ENCODE data around the gene PMPCA. TPM values are rescaled to one million over a fixed set of nuclear protein-coding genes. Genes with fewer than 3 reads are reported as not detected.

PMPCA gene
- total and polyA plus RNA-seq, 2 of the 13 experiments (the other 11 are each of a cell fraction or from before 2014, with no cell fraction given): 70.2 to 88.4 TPM

GRCh38 chr9:136436055-136436634 lies 25.7 kb downstream of the PMPCA start:
- no peak for DNase-seq (ENCODE audit: low spot score)
- CTCF ChIA-PET (ENCODE audit: low intra/inter-chr PET ratio, low total read pairs): no interaction called here
- no peak overlapping the region for H3K27ac ChIP-seq (ENCODE audit: extremely low read length, insufficient read depth, low read length)
- intact Hi-C loops (cut with micrococcal nuclease; ENCODE audit: unreplicated experiment): no loop called here
- no peak overlapping the region for H2AFZ ChIP-seq (ENCODE audit: low read length)
- no peak overlapping the region for H3K4me3 ChIP-seq (replicated peaks in 1 of 3; ENCODE audit: insufficient read depth in 1 of 3, low read depth in 2 of 3, low read length in 3 of 3)
- in situ Hi-C loops (cut with HindIII; ENCODE audit: extremely low pct_ligation_motif_present, low pct_unique_long_range_greater_than_20kb): no loop called here
- peaks cover 2 to 11% of the 10 kb centered on the region in 2 experiments; a peak in 3 of 5 replicates for H3K36me3 ChIP-seq (replicated peaks in 1 of 2; ENCODE audit: control insufficient read depth in 1 of 2, insufficient read depth in 2 of 2, low read length in 2 of 2)
- BruUV-seq (replicated peaks): no TSS peak
- no peak for FAIRE-seq
- peaks cover 27% of the 10 kb centered on the region for H3K4me1 ChIP-seq (ENCODE audit: insufficient read depth, low read length)
- TF ChIP-seq RBFOX2 (IDR thresholded peaks at IDR 0.05; ENCODE audit: low read depth, low read length): 0 out of 2 replicates have a peak, but pooled peaks have one; percentile 17
- 0 out of 2 replicates have a peak, but pooled peaks have one; percentile 1 for TF ChIP-seq ZBTB38 (CRISPR knock-in tag; IDR thresholded peaks at IDR 0.05)
- TF ChIP-seq ADNP (CRISPR knock-in tag; IDR thresholded peaks at IDR 0.05): no peak
- POLR2A ChIA-PET: no interaction called here
- no peak for ATAC-seq
- H3K27me3 ChIP-seq (ENCODE audit: control insufficient read depth in 1 of 2, insufficient read depth in 2 of 2, low read length in 2 of 2): no peaks in the 10 kb centered on the region; a peak in 1 of 5 replicates
- no peaks in the 10 kb centered on the region for H3K9me3 ChIP-seq (ENCODE audit: low read length)
- H3K9ac ChIP-seq (ENCODE audit: insufficient read depth, low read depth, low read length): no peak overlapping the region
- peaks cover 7% of the 10 kb centered on the region; the same call in 1 of the 2 replicates for H4K20me1 ChIP-seq (ENCODE audit: insufficient read depth, low read length)
- 88% methylated on average over 21 of the region's 25 CpGs for WGBS (ENCODE audit: low lambda C conversion rate)
- H3K79me2 ChIP-seq (ENCODE audit: insufficient read depth, low read length): peaks cover 26% of the 10 kb centered on the region
- H3K4me2 ChIP-seq (ENCODE audit: low read depth, low read length): 0 out of 2 replicates have a peak overlapping the region, but pooled peaks have one; percentile 84

DNA sequence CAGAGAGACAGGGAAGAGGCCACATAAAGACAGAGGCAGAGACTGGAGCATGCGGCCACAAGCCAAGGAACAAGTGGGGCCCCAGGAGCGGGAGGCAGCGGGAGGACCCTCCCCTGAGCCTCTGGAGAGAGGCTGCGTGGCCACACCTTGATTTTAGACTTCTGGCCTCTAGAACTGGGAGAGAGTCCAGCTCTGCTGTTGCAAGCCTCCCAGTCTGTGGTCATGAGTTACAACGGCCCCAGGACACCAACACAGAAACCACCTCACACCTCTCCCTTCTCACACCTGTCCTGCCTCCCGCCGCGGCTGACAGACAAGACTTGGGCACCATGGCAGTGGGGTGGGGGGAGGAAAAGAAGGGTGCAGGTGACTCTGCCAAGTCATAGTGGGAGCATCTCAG lies 27.0 kb downstream of the PMPCA start:
- no peaks in the 10 kb centered on the region; a peak in 1 of 5 replicates for H3K27me3 ChIP-seq (ENCODE audit: control insufficient read depth in 1 of 2, insufficient read depth in 2 of 2, low read length in 2 of 2)
- H3K79me2 ChIP-seq (ENCODE audit: insufficient read depth, low read length): peaks cover 26% of the 10 kb centered on the region
- BruUV-seq (replicated peaks): no TSS peak
- H2AFZ ChIP-seq (ENCODE audit: low read length): no peak overlapping the region
- peak overlapping the region; percentile 84 for H3K4me2 ChIP-seq (ENCODE audit: low read depth, low read length)
- peak overlapping the region; percentile 26; the same call in 1 of the 2 replicates for H3K9ac ChIP-seq (ENCODE audit: insufficient read depth, low read depth, low read length)
- peak overlapping the region in 2 of 3 experiments; percentile 6 to 89; a peak in 1 of 6 replicates for H3K4me3 ChIP-seq (replicated peaks in 1 of 3; ENCODE audit: insufficient read depth in 1 of 3, low read depth in 2 of 3, low read length in 3 of 3)
- FAIRE-seq (no peak), ATAC-seq (no peak), DNase-seq (ENCODE audit: low spot score) (no peak)
- intact Hi-C loops (cut with micrococcal nuclease; ENCODE audit: unreplicated experiment): no loop called here
- H3K36me3 ChIP-seq (replicated peaks in 1 of 2; ENCODE audit: control insufficient read depth in 1 of 2, insufficient read depth in 2 of 2, low read length in 2 of 2): peaks cover 3 to 13% of the 10 kb centered on the region in 2 experiments; a peak in 3 of 5 replicates
- H3K27ac ChIP-seq (ENCODE audit: extremely low read length, insufficient read depth, low read length): no peak overlapping the region
- no peaks in the 10 kb centered on the region for H3K9me3 ChIP-seq (ENCODE audit: low read length)
- POLR2A ChIA-PET: no interaction called here
- H4K20me1 ChIP-seq (ENCODE audit: insufficient read depth, low read length): peaks cover 7% of the 10 kb centered on the region; the same call in 1 of the 2 replicates
- in situ Hi-C loops (cut with HindIII; ENCODE audit: extremely low pct_ligation_motif_present, low pct_unique_long_range_greater_than_20kb): no loop called here
- CTCF ChIA-PET (ENCODE audit: low intra/inter-chr PET ratio, low total read pairs): no interaction called here
- TF ChIP-seq, protein P1, sequence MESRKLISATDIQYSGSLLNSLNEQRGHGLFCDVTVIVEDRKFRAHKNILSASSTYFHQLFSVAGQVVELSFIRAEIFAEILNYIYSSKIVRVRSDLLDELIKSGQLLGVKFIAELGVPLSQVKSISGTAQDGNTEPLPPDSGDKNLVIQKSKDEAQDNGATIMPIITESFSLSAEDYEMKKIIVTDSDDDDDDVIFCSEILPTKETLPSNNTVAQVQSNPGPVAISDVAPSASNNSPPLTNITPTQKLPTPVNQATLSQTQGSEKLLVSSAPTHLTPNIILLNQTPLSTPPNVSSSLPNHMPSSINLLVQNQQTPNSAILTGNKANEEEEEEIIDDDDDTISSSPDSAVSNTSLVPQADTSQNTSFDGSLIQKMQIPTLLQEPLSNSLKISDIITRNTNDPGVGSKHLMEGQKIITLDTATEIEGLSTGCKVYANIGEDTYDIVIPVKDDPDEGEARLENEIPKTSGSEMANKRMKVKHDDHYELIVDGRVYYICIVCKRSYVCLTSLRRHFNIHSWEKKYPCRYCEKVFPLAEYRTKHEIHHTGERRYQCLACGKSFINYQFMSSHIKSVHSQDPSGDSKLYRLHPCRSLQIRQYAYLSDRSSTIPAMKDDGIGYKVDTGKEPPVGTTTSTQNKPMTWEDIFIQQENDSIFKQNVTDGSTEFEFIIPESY (CRISPR knock-in tag; IDR thresholded peaks at IDR 0.05): peak; percentile 44; the same call in 1 of the 2 replicates
- no peak for TF ChIP-seq CBFB (CRISPR knock-in tag; IDR thresholded peaks at IDR 0.05)
- peaks cover 39% of the 10 kb centered on the region for H3K4me1 ChIP-seq (ENCODE audit: insufficient read depth, low read length)
- WGBS (ENCODE audit: low lambda C conversion rate): 77% methylated on average over 7 of the region's 8 CpGs

Measured in HepG2 (cell line).